Caki2 (cell line): ENCODE data around the gene LKAAEAR1. TPM values are rescaled to one million over a fixed set of nuclear protein-coding genes. Genes with fewer than 3 reads are reported as not detected.
A peak's percentile ranks its signal among the peaks of the same experiment; 100 is the strongest.

Experiments
- DNase-seq: peaks from one replicate; pipeline ENCODE4 v3.0.0-alpha.2; 2015; ENCODE audit warnings: low read depth
- in situ Hi-C: cut with HindIII; loops from 2 replicates; pipeline ENCODE4 v1.10.0; 2016; ENCODE audit warnings: low sequenced_read_pairs, low pct_unique_long_range_greater_than_20kb, mixed read lengths
- total RNA-seq: library from RNA; depleted of rRNA; stranded (reverse); fragments of >200 nt; shearing (Covaris generic); gene quantifications from 2 replicates; pipeline ENCODE4 v1.2.3, GENCODE V29; 2014; ENCODE audit warnings: low replicate concordance

Gene LKAAEAR1
- total RNA-seq, 1 experiment from 2014 or later = 14.4 TPM

DNA sequence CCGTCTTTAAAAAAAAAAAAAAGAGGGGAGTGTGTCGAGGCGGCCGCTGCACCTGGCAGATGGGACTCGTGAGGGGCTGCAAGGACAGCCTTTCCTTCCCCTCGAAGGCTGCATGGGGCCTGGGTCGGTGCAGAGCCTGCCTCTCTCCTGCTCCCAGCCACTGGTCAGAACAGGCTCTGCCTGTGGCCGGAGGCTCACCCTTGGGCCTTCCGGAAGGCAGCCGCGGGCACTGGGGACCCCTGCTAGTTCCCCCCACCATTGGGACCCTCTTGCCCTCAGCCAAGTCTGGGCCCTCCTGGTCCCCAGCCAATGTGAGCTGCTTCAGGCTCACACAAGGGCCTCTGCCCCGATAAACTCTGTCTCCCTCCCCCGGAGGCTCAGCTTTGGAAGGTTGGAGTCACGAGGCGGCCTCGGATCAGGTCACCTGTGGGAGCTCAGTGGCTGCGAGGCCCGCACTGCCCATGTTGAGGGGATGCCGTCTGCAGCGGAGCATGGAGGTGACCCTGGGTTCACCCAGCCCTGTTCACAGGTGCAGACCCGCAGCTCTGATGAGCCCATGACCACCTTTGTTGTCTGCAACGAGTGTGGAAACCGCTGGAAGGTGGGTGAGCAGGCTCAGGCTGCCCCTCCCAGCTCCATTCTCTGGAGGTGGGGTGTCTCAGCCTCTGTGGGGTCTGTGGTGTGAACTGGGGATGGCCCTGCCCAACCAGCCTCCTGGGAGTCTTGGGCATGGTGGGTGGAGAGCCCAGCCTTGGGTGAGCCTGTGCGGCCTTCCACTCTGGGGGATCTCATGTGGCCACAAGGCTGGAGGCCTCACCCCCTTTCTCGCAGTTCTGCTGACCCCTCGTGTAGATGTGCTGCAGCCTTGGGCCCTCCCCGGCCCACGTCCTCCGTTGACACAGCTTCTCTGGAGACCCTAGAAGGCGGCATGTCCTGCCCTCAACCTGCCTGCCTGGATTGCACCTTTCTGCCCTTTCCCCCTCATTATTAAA, 12.6 kb downstream of the LKAAEAR1 start:
- no peak for DNase-seq
- in situ Hi-C loops = no loop called here

DNA sequence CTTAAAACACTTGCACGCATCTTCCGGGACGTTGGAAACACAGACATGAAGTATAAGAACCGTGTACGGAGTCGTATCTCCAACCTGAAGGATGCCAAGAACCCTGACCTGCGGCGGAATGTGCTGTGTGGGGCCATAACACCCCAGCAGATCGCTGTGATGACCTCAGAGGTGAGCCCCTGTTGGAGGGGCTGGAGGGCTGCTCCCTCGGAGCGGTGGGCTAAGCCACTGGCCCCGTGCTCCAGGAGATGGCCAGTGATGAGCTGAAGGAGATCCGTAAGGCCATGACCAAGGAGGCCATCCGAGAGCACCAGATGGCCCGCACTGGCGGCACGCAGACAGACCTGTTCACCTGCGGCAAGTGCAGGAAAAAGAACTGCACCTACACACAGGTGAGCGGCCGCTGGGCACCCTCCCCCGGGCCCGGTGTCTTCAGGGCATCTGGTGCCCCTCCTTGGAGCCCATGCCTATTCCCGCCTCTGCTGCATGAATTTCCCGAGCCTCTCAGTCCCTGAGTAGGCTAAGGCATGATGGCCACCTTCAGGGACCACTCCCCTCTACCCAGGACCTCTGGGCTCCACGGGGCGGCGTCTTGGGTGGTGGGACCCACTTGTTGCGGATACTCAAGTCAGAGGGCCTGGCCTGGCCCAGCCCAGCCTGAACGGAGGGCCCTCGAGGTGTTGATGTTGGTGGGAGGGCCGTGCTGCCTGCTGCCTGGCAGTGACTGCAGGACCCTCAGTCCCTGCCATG, 13.8 kb downstream of the LKAAEAR1 start:
- in situ Hi-C loops = no loop called here
- DNase-seq = no peak

- in situ Hi-C loops = no loop called here
- DNase-seq = peak; percentile 49
Measured at GRCh38 chr20:64069614-64070243, 14.5 kb downstream of the LKAAEAR1 start.

GRCh38 chr20:64069209-64069613, 15.0 kb downstream of the LKAAEAR1 start:
- in situ Hi-C loops = no loop called here
- DNase-seq = no peak

GRCh38 chr20:64068386-64069208, 15.6 kb downstream of the LKAAEAR1 start:
- in situ Hi-C loops = no loop called here
- no peak for DNase-seq

- DNase-seq = no peak
- in situ Hi-C loops = no loop called here
Measured at GRCh38 chr20:64067733-64068307, 16.4 kb downstream of the LKAAEAR1 start.

DNA sequence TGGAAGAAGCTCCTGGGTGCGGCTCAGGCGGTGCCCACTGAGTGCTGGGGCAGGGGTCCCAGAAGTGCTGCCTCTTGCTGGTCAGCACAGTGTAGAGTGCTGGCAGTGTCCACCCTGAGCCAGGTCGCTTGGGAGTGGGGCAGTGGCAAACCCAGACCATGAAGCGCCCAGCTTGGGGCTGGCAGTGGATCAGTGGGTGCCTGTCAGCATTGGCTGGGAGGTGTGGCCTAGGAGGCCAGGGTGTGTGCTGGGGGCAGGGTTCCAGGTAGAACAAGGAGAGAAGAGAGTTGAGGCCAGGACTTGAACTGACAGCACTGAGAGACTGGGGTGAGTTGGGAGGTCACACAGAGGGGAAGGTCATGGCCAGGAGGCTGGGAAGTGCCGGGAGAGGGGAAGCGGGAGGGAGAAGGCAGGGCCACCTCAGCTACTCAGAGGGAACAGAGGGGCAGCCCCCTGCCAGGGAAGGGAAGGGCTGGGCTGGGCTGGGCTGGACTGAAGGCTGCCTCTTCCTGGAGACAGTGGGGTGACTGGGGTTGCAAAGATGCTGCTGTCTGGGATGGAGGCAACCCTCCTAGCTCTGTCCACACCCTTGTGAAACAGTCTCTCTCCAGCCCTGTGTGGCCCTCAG, 17.1 kb downstream of the LKAAEAR1 start:
- no peak for DNase-seq
- in situ Hi-C loops = no loop called here

- in situ Hi-C loops = no loop called here
- peak; percentile 91 for DNase-seq
Measured at GRCh38 chr20:64065974-64066343, 18.2 kb downstream of the LKAAEAR1 start.

GRCh38 chr20:64065062-64065973, 18.9 kb downstream of the LKAAEAR1 start:
- in situ Hi-C loops = no loop called here
- no peak for DNase-seq

DNA sequence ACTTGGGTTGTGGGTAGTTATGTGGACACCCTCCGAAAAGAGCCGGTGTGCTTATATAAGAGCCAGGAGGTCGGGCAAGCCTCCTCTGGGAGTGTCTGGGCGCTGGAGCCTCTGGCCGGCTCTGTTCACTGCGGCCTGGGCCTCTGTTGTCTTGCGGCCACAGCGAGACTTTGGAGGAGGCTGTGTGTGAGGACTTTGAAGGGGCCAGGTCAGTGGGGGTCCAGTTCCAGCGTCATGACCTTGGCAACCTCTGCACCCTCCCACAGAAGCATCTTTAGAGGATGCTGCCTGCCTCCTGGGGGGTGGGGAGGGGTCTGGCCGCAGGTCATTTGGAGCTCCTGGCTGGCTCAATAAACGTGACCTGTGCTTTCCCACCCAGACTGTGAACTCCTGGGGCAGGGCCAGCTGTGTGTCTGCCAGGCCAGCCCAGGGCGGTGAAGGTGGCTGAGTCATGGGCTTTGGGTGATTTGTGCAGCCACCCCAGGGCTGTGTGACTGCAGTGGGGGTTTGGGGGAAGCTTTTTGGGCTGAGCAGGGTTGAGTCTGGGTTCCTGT, 20.0 kb downstream of the LKAAEAR1 start:
- in situ Hi-C loops = no loop called here
- peak; percentile 62 for DNase-seq

GRCh38 chr20:64063389-64064144, 20.6 kb downstream of the LKAAEAR1 start:
- peak; percentile 45 for DNase-seq
- in situ Hi-C loops = no loop called here

- in situ Hi-C loops = no loop called here
Measured at GRCh38 chr20:64062596-64063388, 21.4 kb downstream of the LKAAEAR1 start, which contains the start of gene TCEA2. Gene TCEA2, plus strand, starts transcription at chr20:64063198. Its CDS starts 115 bp downstream, at chr20:64063313.

DNA sequence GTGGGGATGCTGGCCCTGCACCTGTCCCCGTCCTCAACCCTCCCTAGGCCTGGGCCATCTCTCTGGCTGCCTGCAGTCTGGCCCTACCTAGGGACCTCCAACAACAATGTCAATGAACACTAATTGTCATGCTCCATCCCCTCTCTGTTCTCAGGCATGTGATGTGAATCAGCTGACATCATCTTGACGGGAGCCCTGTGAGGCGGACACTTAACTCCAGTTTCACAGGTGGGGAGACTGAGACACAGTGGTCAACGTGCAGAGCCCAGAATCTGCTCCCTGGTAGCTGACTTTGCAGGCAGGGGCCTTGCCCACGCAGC, 22.0 kb downstream of the LKAAEAR1 start:
- DNase-seq = no peak
- in situ Hi-C loops = no loop called here

More at GRCh38 chr20:64062596-64063388, 21.4 kb downstream of the LKAAEAR1 start, which contains the start of gene TCEA2:
- DNase-seq = peak; percentile 93

DNA sequence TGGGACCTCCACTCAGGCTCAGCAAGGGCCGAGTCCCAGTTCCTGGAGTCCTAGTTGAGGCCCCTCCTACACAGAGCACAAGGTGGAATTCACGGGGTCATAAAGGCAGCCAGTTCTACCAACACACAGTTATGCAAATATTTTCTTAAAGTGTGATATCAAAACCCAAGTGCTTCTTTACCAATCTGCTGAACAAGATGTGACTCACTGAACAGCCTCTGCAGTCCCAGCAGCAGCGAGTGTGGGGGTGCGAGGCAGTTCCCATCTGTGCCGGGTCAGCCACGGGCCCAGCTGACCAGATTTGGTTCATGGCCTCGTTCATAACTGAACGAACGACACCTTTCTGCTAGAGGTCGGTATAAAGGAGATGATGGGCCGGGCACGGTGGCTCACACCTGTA, 25.7 kb downstream of the LKAAEAR1 start:
- in situ Hi-C loops = no loop called here
- DNase-seq = peak; percentile 64
